Thoracic aorta (tissue), 2 donors: Measurements from ENCODE around the gene UBAC2. TPM values are rescaled to one million over a fixed set of nuclear protein-coding genes. Genes with fewer than 3 reads are reported as not detected.

Experiments
- ATAC-seq: fragments of 150-250 bp; one replicate; pipeline ENCODE4 v1.8.0; 2017; ENCODE audit warnings: low read depth; ENCODE audit not compliant: insufficient number of reproducible peaks, low FRiP score
- DNase-seq: peaks from one replicate; pipeline ENCODE4 v3.0.0-alpha.2; 2020; ENCODE audit warnings: low spot score
- H3K27ac ChIP-seq, 2 donors: fragments of 200-600 bp; sonication (generic); 1 replicate in 1 of 2; 2 replicates in 1 of 2; pipeline ENCODE4 v1.5.1; 2016; ENCODE audit warnings: mild to moderate bottlenecking in 2 of 2, moderate library complexity in 2 of 2
- H3K27me3 ChIP-seq: fragments of 200-600 bp; sonication (generic); replicated peaks from 2 replicates; pipeline ENCODE4 v1.6.0; 2016; ENCODE audit warnings: mild to moderate bottlenecking; ENCODE audit not compliant: insufficient read depth
- H3K36me3 ChIP-seq: fragments of 200-600 bp; sonication (generic); one replicate; pipeline ENCODE4 v1.5.1; 2016
- H3K4me1 ChIP-seq, 2 donors: fragments of 200-600 bp; sonication (generic); 1 replicate in 1 of 2; 2 replicates in 1 of 2; pipeline versions ENCODE4 v1.5.1 to v1.6.0; 2016; ENCODE audit warnings: low read depth in 2 of 2, mild to moderate bottlenecking in 1 of 2; ENCODE audit not compliant: control insufficient read depth in 1 of 2
- H3K4me3 ChIP-seq: fragments of 200-600 bp; sonication (generic); 2 replicates; pipeline ENCODE4 v1.5.1; 2016; ENCODE audit warnings: mild to moderate bottlenecking
- H3K9me3 ChIP-seq: fragments of 200-600 bp; sonication (generic); 2 replicates; pipeline ENCODE4 v1.5.1; 2016
- CTCF ChIP-seq: fragments of 200-600 bp; sonication (generic); IDR thresholded peaks from one replicate; pipeline ENCODE4 v1.5.1; 2019; ENCODE audit warnings: antibody characterized with exemption
- total RNA-seq, 2 donors: library from RNA; depleted of rRNA; stranded (reverse); fragments of >200 nt; gene quantifications; one replicate each; pipeline versions ENCODE4 v1.1.0 to v1.2.3, GENCODE V29; 2016

UBAC2 gene
- total RNA-seq, 2 donors from 2014 or later, result 41.3 to 49.7 TPM

GRCh38 chr13:99302637-99303505 lies 102.2 kb downstream of the UBAC2 start:
- Histone ChIP-seq H3K4me3 (no peak overlapping the region), H3K9me3 (no peaks in the 10 kb centered on the region), H3K4me1 (peaks cover 9 to 11% of the 10 kb centered on the region in 2 donors), H3K27me3 (no peaks in the 10 kb centered on the region), H3K36me3 (no peaks in the 10 kb centered on the region), H3K27ac (no peak overlapping the region)
- DNase-seq (no peak), ATAC-seq (no peak)
- TF ChIP-seq CTCF, result no peak

GRCh38 chr13:99303863-99304521 lies 103.3 kb downstream of the UBAC2 start:
- ATAC-seq (no peak), DNase-seq (no peak)
- Histone ChIP-seq H3K4me1 (peaks cover 17 to 23% of the 10 kb centered on the region in 2 donors), H3K27ac (no peak overlapping the region), H3K27me3 (no peaks in the 10 kb centered on the region), H3K36me3 (no peaks in the 10 kb centered on the region), H3K9me3 (no peaks in the 10 kb centered on the region), H3K4me3 (peak overlapping the region; percentile 58)
- TF ChIP-seq CTCF, result no peak

GRCh38 chr13:99304541-99304940 lies 103.9 kb downstream of the UBAC2 start:
- Histone ChIP-seq H3K27me3 (no peaks in the 10 kb centered on the region), H3K4me3 (peak overlapping the region; percentile 58), H3K27ac (no peak overlapping the region)

GRCh38 chr13:99305158-99305557 lies 104.5 kb downstream of the UBAC2 start:
- DNase-seq (no peak), ATAC-seq (no peak)
- H3K36me3 ChIP-seq, result no peaks in the 10 kb centered on the region
- H3K4me3 ChIP-seq, result peak overlapping the region; percentile 58
- no peaks in the 10 kb centered on the region for H3K9me3 ChIP-seq
- TF ChIP-seq CTCF, result no peak
- no peaks in the 10 kb centered on the region for H3K27me3 ChIP-seq
- H3K4me1 ChIP-seq, result peaks cover 21 to 26% of the 10 kb centered on the region in 2 donors
- no peak overlapping the region for H3K27ac ChIP-seq

More at GRCh38 chr13:99304541-99304940, 103.9 kb downstream of the UBAC2 start:
- ATAC-seq (no peak), DNase-seq (no peak)
- no peaks in the 10 kb centered on the region for H3K36me3 ChIP-seq
- peaks cover 20 to 26% of the 10 kb centered on the region in 2 donors for H3K4me1 ChIP-seq
- no peak for TF ChIP-seq CTCF
- no peaks in the 10 kb centered on the region for H3K9me3 ChIP-seq

GRCh38 chr13:99305566-99305965 lies 104.9 kb downstream of the UBAC2 start:
- no peaks in the 10 kb centered on the region for H3K9me3 ChIP-seq
- no peaks in the 10 kb centered on the region for H3K27me3 ChIP-seq
- ATAC-seq (no peak), DNase-seq (no peak)
- no peak for TF ChIP-seq CTCF
- peak overlapping the region in 1 of 2 donors; percentile 79 for H3K27ac ChIP-seq
- peak overlapping the region; percentile 58 for H3K4me3 ChIP-seq
- H3K36me3 ChIP-seq, result no peaks in the 10 kb centered on the region
- peaks cover 23 to 26% of the 10 kb centered on the region in 2 donors for H3K4me1 ChIP-seq
